H1 (cell line): ENCODE measurements around the gene CCNK. TPM values are rescaled to one million over a fixed set of nuclear protein-coding genes. Genes with fewer than 3 reads are reported as not detected.

Source experiments
- CTCF ChIA-PET: fragments of 300-600 bp; sonication (Branson Sonifier 250); formaldehyde crosslinking; loops from one replicate; lab custom pipeline; 2021; ENCODE audit not compliant: partially characterized antibody; lab: Charles Lee
- POLR2A ChIA-PET: fragments of 300-600 bp; sonication (Branson Sonifier 250); formaldehyde crosslinking; loops from one replicate; lab custom pipeline; 2021; ENCODE audit warnings: inconsistent platforms; ENCODE audit not compliant: partially characterized antibody; lab: Charles Lee
- DNase-seq, 2 experiments: peaks; one replicate each; pipeline versions ENCODE4 v3.0.0 to v3.0.0-alpha.2; 2010 to 2022; ENCODE audit warnings: low spot score in 2 of 2, low read depth in 1 of 2, mixed read lengths in 1 of 2
- FAIRE-seq: peaks from 2 replicates; lab custom pipeline; 2011; peaks lifted over from hg19 to GRCh38; lab: Jason Lieb, UNC
- H2AFZ ChIP-seq: 2 replicates; pipeline ENCODE4 v1.8.1; 2012; ENCODE audit warnings: low read length, inconsistent platforms
- H2AK5ac ChIP-seq: 2 replicates; pipeline ENCODE4 v1.6.1; 2013; ENCODE audit warnings: low read depth, low read length
- H2BK120ac ChIP-seq: replicated peaks from 2 replicates; pipeline ENCODE3; 2013; ENCODE audit warnings: low read depth, low read length, inconsistent platforms
- H2BK12ac ChIP-seq: 2 replicates; pipeline ENCODE4 v1.6.1; 2013; ENCODE audit warnings: low read depth, low read length
- H2BK15ac ChIP-seq: 2 replicates; pipeline ENCODE4 v1.6.1; 2013; ENCODE audit warnings: low read length
- H2BK20ac ChIP-seq: 2 replicates; pipeline ENCODE4 v1.6.1; 2013; ENCODE audit warnings: low read length
- H2BK5ac ChIP-seq: 2 replicates; pipeline ENCODE4 v1.6.1; 2013; ENCODE audit warnings: low read depth, low read length
- H3K14ac ChIP-seq: 2 replicates; pipeline ENCODE4 v1.6.1; 2013; ENCODE audit warnings: inconsistent platforms; ENCODE audit not compliant: insufficient read length
- H3K18ac ChIP-seq: 2 replicates; pipeline ENCODE4 v1.6.1; 2013; ENCODE audit warnings: low read length; ENCODE audit errors: extremely low read depth
- H3K23ac ChIP-seq: 2 replicates; pipeline ENCODE4 v1.6.1; 2013; ENCODE audit warnings: inconsistent platforms; ENCODE audit not compliant: insufficient read length
- H3K23me2 ChIP-seq: 2 replicates; pipeline ENCODE4 v1.6.1; 2013; ENCODE audit warnings: low read depth, low read length
- H3K27ac ChIP-seq: 2 replicates; pipeline ENCODE4 v1.6.1; 2011; ENCODE audit warnings: low read depth, low read length, inconsistent platforms
- H3K27me3 ChIP-seq, 4 experiments: replicated peaks in 1 of 4; 1 replicate in 1 of 4; 2 replicates in 3 of 4; pipeline versions ENCODE4 v1.6.1 to v1.8.1; 2011 to 2013; ENCODE audit warnings: low read length in 3 of 4, mild to moderate bottlenecking in 3 of 4, inconsistent platforms in 2 of 4, mixed read lengths in 2 of 4, moderate library complexity in 1 of 4; ENCODE audit not compliant: control insufficient read depth in 3 of 4, insufficient read depth in 3 of 4; ENCODE audit errors: extremely low read depth in 1 of 4
- H3K36me3 ChIP-seq, 4 experiments: 2 replicates each; pipeline versions ENCODE4 v1.6.1 to v1.8.1; 2011 to 2013; ENCODE audit warnings: mild to moderate bottlenecking in 4 of 4, low read length in 3 of 4, moderate library complexity in 2 of 4, control low read depth in 1 of 4, inconsistent platforms in 1 of 4; ENCODE audit not compliant: insufficient read depth in 4 of 4, control insufficient read depth in 2 of 4
- H3K4ac ChIP-seq: replicated peaks from 2 replicates; pipeline ENCODE3; 2013; ENCODE audit warnings: low read length, low read depth, mixed read lengths, inconsistent platforms; ENCODE audit not compliant: insufficient read length
- H3K4me1 ChIP-seq, 4 experiments: replicated peaks in 1 of 4; 1 replicate in 1 of 4; 2 replicates in 3 of 4; pipeline versions ENCODE4 v1.6.1 to v1.8.1; 2011 to 2013; ENCODE audit warnings: low read length in 3 of 4, inconsistent platforms in 2 of 4, mixed read lengths in 1 of 4; ENCODE audit not compliant: insufficient read depth in 4 of 4, control insufficient read depth in 3 of 4
- H3K4me2 ChIP-seq, 2 experiments: 2 replicates each; pipeline versions ENCODE4 v1.6.1 to v1.8.1; 2011 to 2013; ENCODE audit warnings: low read depth in 2 of 2, low read length in 2 of 2, control low read depth in 1 of 2, inconsistent platforms in 1 of 2, mild to moderate bottlenecking in 1 of 2; ENCODE audit not compliant: insufficient read depth in 1 of 2
- H3K4me3 ChIP-seq, 4 experiments: fragments of 200-600, 300-600 bp in 1 of 4; sonication (generic), shearing (Covaris generic), sonication (Bioruptor Twin) in 1 of 4; 2 replicates each; pipeline versions ENCODE4 v1.5.1 to v1.8.1; 2011 to 2016; ENCODE audit warnings: low read length in 4 of 4, low read depth in 3 of 4, control low read depth in 2 of 4, inconsistent platforms in 2 of 4, mild to moderate bottlenecking in 2 of 4, mixed read lengths in 1 of 4, moderate library complexity in 1 of 4; ENCODE audit not compliant: insufficient read depth in 2 of 4; ENCODE audit errors: extremely low read depth in 1 of 4
- H3K56ac ChIP-seq: replicated peaks from 2 replicates; pipeline ENCODE3; 2013; ENCODE audit warnings: low read depth, mild to moderate bottlenecking, mixed read lengths, low read length, inconsistent platforms; ENCODE audit not compliant: insufficient read length
- H3K79me1 ChIP-seq: 2 replicates; pipeline ENCODE4 v1.6.1; 2013; ENCODE audit warnings: low read depth, low read length, control low read depth
- H3K79me2 ChIP-seq, 2 experiments: 2 replicates each; pipeline versions ENCODE4 v1.6.1 to v1.8.1; 2012 to 2013; ENCODE audit warnings: low read length in 2 of 2, mild to moderate bottlenecking in 2 of 2, inconsistent platforms in 1 of 2; ENCODE audit not compliant: insufficient read depth in 2 of 2, control insufficient read depth in 1 of 2
- H3K9ac ChIP-seq, 4 experiments: replicated peaks in 1 of 4; 1 replicate in 1 of 4; 2 replicates in 3 of 4; pipeline versions ENCODE4 v1.6.1 to v1.8.1; 2011 to 2013; ENCODE audit warnings: low read depth in 3 of 4, low read length in 3 of 4, control low read depth in 2 of 4, mild to moderate bottlenecking in 2 of 4, moderate library complexity in 2 of 4, inconsistent platforms in 1 of 4; ENCODE audit errors: extremely low read depth in 1 of 4
- H3K9me3 ChIP-seq, 2 experiments: 2 replicates each; pipeline versions ENCODE4 v1.6.1 to v1.8.1; 2012 to 2013; ENCODE audit warnings: mild to moderate bottlenecking in 2 of 2, moderate library complexity in 2 of 2, control low read depth in 1 of 2, inconsistent platforms in 1 of 2, low read depth in 1 of 2, low read length in 1 of 2, mixed read lengths in 1 of 2; ENCODE audit not compliant: insufficient read depth in 2 of 2
- H4K20me1 ChIP-seq, 2 experiments: replicated peaks in 1 of 2; 2 replicates each; pipeline versions ENCODE3 to v1.8.1; 2011 to 2013; ENCODE audit warnings: inconsistent platforms in 2 of 2, low read length in 2 of 2, mild to moderate bottlenecking in 1 of 2; ENCODE audit not compliant: insufficient read depth in 2 of 2, control insufficient read depth in 1 of 2
- H4K5ac ChIP-seq: 2 replicates; pipeline ENCODE4 v1.6.1; 2013; ENCODE audit warnings: low read length, low read depth, mixed read lengths, inconsistent platforms; ENCODE audit not compliant: insufficient read length
- H4K8ac ChIP-seq: 2 replicates; pipeline ENCODE4 v1.8.0; 2013; ENCODE audit warnings: mild to moderate bottlenecking, moderate library complexity, low read length, inconsistent platforms; ENCODE audit not compliant: insufficient read depth; ENCODE audit errors: extremely low read depth
- H4K91ac ChIP-seq: replicated peaks from 2 replicates; pipeline ENCODE3; 2013; ENCODE audit warnings: low read length, mixed read lengths, inconsistent platforms; ENCODE audit not compliant: insufficient read length
- ASH2L ChIP-seq: fragments of 200-600, 300-600 bp; sonication (generic); IDR thresholded peaks from one replicate; pipeline ENCODE4 v1.7.1; 2017; ENCODE audit warnings: low read length
- BACH1 ChIP-seq: IDR thresholded peaks from 2 replicates; pipeline ENCODE4 v1.6.1; 2012; ENCODE audit warnings: low read length, improper control_type of control experiment
- CREB1 ChIP-seq: IDR thresholded peaks from 2 replicates; pipeline ENCODE4 v1.6.1; 2012; ENCODE audit warnings: inconsistent platforms
- FOSL1 ChIP-seq: IDR thresholded peaks from 2 replicates; pipeline ENCODE4 v1.6.1; 2011; ENCODE audit warnings: mild to moderate bottlenecking, low read depth, low read length, moderate library complexity; ENCODE audit not compliant: insufficient read depth
- JUND ChIP-seq: IDR thresholded peaks from 2 replicates; pipeline ENCODE4 v1.6.1; 2011; ENCODE audit warnings: mild to moderate bottlenecking, improper control_type of control experiment, low read length
- MAX ChIP-seq: IDR thresholded peaks from 2 replicates; pipeline ENCODE4 v1.6.1; 2012; ENCODE audit warnings: inconsistent platforms
- NRF1 ChIP-seq: IDR thresholded peaks from 2 replicates; pipeline ENCODE4 v1.6.1; 2011; ENCODE audit warnings: mild to moderate bottlenecking, low read depth, low read length, improper control_type of control experiment
- PHF8 ChIP-seq: fragments of 200-600 bp; sonication (generic); conservative IDR thresholded peaks from 2 replicates; pipeline ENCODE4 v1.7.1; 2012; ENCODE audit warnings: low read depth, mild to moderate bottlenecking, inconsistent platforms, low read length, moderate library complexity
- SAP30 ChIP-seq: fragments of 300-600 bp; sonication (generic); IDR thresholded peaks from 2 replicates; pipeline ENCODE4 v1.7.1; 2012; ENCODE audit warnings: low read length, moderate library complexity, mild to moderate bottlenecking, inconsistent platforms; ENCODE audit not compliant: insufficient read depth, insufficient replicate concordance
- TAF1 ChIP-seq: IDR thresholded peaks from 2 replicates; pipeline ENCODE4 v1.6.1; 2011; ENCODE audit warnings: mild to moderate bottlenecking, low read depth, low read length
- WGBS, 2 experiments: shearing (Covaris generic) in 1 of 2; methylation state at CpG; one replicate each; pipeline versions ENCODE4 v1.1.6 to v1.1.7; 2013 to 2015; ENCODE audit warnings: low lambda C conversion rate in 2 of 2, mixed read lengths in 2 of 2, inconsistent platforms in 1 of 2, low coverage in 1 of 2, missing lambda C conversion rate in 1 of 2; ENCODE audit not compliant: insufficient replicate concordance in 2 of 2, insufficient coverage in 1 of 2, insufficient read length in 1 of 2; ENCODE audit errors: extremely low coverage in 1 of 2, missing lambda C conversion rate in 1 of 2; 5-methylcytosine and 5-hydroxymethylcytosine counted together
- polyA plus RNA-seq, 7 experiments: library from polyadenylated mRNA; depleted of rRNA in 3 of 7; stranded (reverse) in 5 of 7; unstranded in 2 of 7; fragments of >200 nt in 5 of 7; fragments of 200-250 nt in 2 of 7; gene quantifications; 1 replicate in 5 of 7; 2 replicates in 1 of 7; 4 replicates in 1 of 7; pipeline versions ENCODE4 v1.2.1 to v1.2.3, GENCODE V29; 2011 to 2013; ENCODE audit warnings: missing spikeins in 2 of 7, mixed read lengths in 2 of 7
- total RNA-seq: library from RNA; stranded (reverse); fragmentation: NEBNext Ultra II Directional; extraction: Animal tissue kit (Norgen Biotek cat#: 25700); gene quantifications from 2 replicates; pipeline ENCODE4 v1.2.1, GENCODE V29; 2021
- TF ChIP-seq, protein P1 (sequence below): IDR thresholded peaks from 2 replicates; pipeline ENCODE4 v1.6.1; 2011; ENCODE audit warnings: low read depth, mild to moderate bottlenecking, low read length; ENCODE audit not compliant: insufficient read depth

The CCNK gene
- total and polyA plus RNA-seq, 2 of the 8 experiments (the other 6 are each of a cell fraction or from before 2014, with no cell fraction given): 10.7 to 82.7 TPM

DNA sequence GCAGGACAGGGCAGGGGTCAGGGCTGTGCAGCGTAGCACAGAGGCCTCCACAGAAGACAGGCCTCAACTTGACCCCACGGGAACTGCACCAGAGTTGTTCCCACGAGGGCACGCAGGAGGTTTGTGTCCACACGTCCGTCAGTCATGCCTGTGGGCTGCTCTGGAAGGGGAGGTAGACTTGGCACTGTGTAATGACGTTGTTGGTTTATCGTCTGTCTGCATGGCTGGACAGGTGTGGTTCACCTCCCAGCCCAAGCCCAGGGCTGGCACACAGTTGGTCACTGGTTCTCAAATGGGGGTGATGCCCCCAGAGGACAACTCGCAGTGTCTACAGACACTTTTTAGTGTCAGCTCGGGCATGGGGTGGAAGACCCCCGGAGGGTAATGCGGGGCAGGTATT lies 45.8 kb downstream of the CCNK start:
- H3K23ac ChIP-seq: no peak overlapping the region
- no peak overlapping the region for H4K5ac ChIP-seq
- no peak overlapping the region for H4K91ac ChIP-seq
- no peak overlapping the region for H3K18ac ChIP-seq
- DNase-seq (no peak), FAIRE-seq (no peak)
- no peaks in the 10 kb centered on the region for H3K27me3 ChIP-seq
- 90% methylated on average over 11 of the region's 12 CpGs; no CpG with 5 or more reads in 1 of the 2 experiments for WGBS, 2 experiments
- CTCF ChIA-PET: interaction anchor here (1.1 to 6.5 kb wide), 18 partner anchors 10 to 106 kb away, joined by 3 to 35 read pairs (median 4); no protein-coding TSS in a partner anchor
- H3K4me1 ChIP-seq: peaks cover 15 to 65% (median 46%) of the 10 kb centered on the region in 4 experiments
- H3K56ac ChIP-seq: no peak overlapping the region
- peaks cover 0 to 6% of the 10 kb centered on the region in 2 experiments; a peak in 1 of 4 replicates for H3K79me2 ChIP-seq
- H3K4me2 ChIP-seq: no peak overlapping the region
- no peak overlapping the region for H2BK20ac ChIP-seq
- H3K23me2 ChIP-seq: 0 out of 2 replicates have a peak, but pooled peaks cover 2% of the 10 kb centered on the region
- H2BK15ac ChIP-seq: peak overlapping the region; percentile 81; the same call in 1 of the 2 replicates
- no peak overlapping the region for H3K4ac ChIP-seq
- H2AFZ ChIP-seq: no peak overlapping the region
- H3K9me3 ChIP-seq: no peaks in the 10 kb centered on the region
- peaks cover 17% of the 10 kb centered on the region for H3K79me1 ChIP-seq
- H4K8ac ChIP-seq: no peak overlapping the region
- peaks cover 0 to under 1% of the 10 kb centered on the region in 2 experiments for H4K20me1 ChIP-seq
- H2BK5ac ChIP-seq: 0 out of 2 replicates have a peak overlapping the region, but pooled peaks have one; percentile 60
- POLR2A ChIA-PET: interaction anchor here (0.7 to 1.8 kb wide), 2 partner anchors 11 to 214 kb away, joined by 3 to 5 read pairs; no protein-coding TSS in a partner anchor
- H3K36me3 ChIP-seq: no peaks in the 10 kb centered on the region
- H2BK12ac ChIP-seq: peak overlapping the region; percentile 84; the same call in 1 of the 2 replicates
- no peak overlapping the region for H2BK120ac ChIP-seq
- H3K9ac ChIP-seq: no peak overlapping the region
- H3K14ac ChIP-seq: no peak overlapping the region
- peak overlapping the region; percentile 65 for H2AK5ac ChIP-seq
- no peak overlapping the region for H3K27ac ChIP-seq
- H3K4me3 ChIP-seq: no peak overlapping the region
- TF ChIP-seq FOSL1 (no peak), JUND (no peak), TAF1 (no peak), ASH2L (no peak), SAP30 (no peak), NRF1 (no peak), CREB1 (no peak), MAX (no peak), PHF8 (no peak), BACH1 (no peak)
- TF ChIP-seq, protein P1, sequence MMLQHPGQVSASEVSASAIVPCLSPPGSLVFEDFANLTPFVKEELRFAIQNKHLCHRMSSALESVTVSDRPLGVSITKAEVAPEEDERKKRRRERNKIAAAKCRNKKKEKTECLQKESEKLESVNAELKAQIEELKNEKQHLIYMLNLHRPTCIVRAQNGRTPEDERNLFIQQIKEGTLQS: no peak
